Naive thymus-derived CD8-positive, alpha-beta T cell (primary cell): Measurements from ENCODE around the gene MMAA. TPM values are rescaled to one million over a fixed set of nuclear protein-coding genes. Genes with fewer than 3 reads are reported as not detected.
A peak's percentile ranks its signal among the peaks of the same experiment; 100 is the strongest.
"Not testable (repeated sequence)": the region's sequence is repeated elsewhere in the genome, so short reads cannot be mapped to it uniquely, and the experiment has no call there.

Source experiments
- ATAC-seq, 2 donors: fragments of 150-1000 bp; cut with Tn5 transposase in 1 of 2; sonication (Bioruptor Pico), chemical (Tn5 transposase) in 1 of 2; 1 replicate in 1 of 2; 2 replicates in 1 of 2; pipeline ENCODE4 v1.10.0; 2021; ENCODE audit warnings: mild to moderate bottlenecking in 2 of 2, moderate library complexity in 2 of 2
- POLR2A ChIA-PET: fragments of 350-600 bp; sonication (Branson Sonifier 250); formaldehyde crosslinking; loops from one replicate; lab custom pipeline; 2021; ENCODE audit warnings: antibody characterized with exemption; lab: Charles Lee
- DNase-seq, 10 donors: peaks; one replicate each; pipeline versions ENCODE4 v3.0.0 to v3.0.0-alpha.2; 2020 to 2022
- H3K27ac Mint-ChIP-seq, 10 donors: one replicate each; pipeline ENCODE4 v1.8.0; 2020 to 2022; ENCODE audit warnings: mild to moderate bottlenecking in 10 of 10, mixed read lengths in 10 of 10, moderate library complexity in 4 of 10, inconsistent platforms in 1 of 10
- H3K27me3 Mint-ChIP-seq, 5 donors: one replicate each; pipeline ENCODE4 v1.8.0; 2021 to 2022; ENCODE audit warnings: mixed read lengths in 5 of 5
- H3K36me3 Mint-ChIP-seq, 3 donors: one replicate each; pipeline ENCODE4 v1.8.0; 2020 to 2022; ENCODE audit warnings: mixed read lengths in 3 of 3, mild to moderate bottlenecking in 2 of 3, inconsistent platforms in 1 of 3
- H3K4me1 Mint-ChIP-seq, 4 donors: one replicate each; pipeline ENCODE4 v1.8.0; 2021 to 2022; ENCODE audit warnings: mixed read lengths in 4 of 4
- H3K4me3 Mint-ChIP-seq, 10 donors: one replicate each; pipeline ENCODE4 v1.8.0; 2020 to 2022; ENCODE audit warnings: mild to moderate bottlenecking in 10 of 10, mixed read lengths in 10 of 10, moderate library complexity in 6 of 10, inconsistent platforms in 1 of 10
- H3K9me3 Mint-ChIP-seq, 9 donors: one replicate each; pipeline ENCODE4 v1.8.0; 2020 to 2022; ENCODE audit warnings: mixed read lengths in 9 of 9, mild to moderate bottlenecking in 3 of 9, inconsistent platforms in 1 of 9, moderate library complexity in 1 of 9
- polyA plus RNA-seq, 3 donors: library from polyadenylated mRNA; unstranded; fragments of 300-500 nt; fragmentation: Illumina TruSeq; gene quantifications; one replicate each; pipeline ENCODE4 v1.2.3, GENCODE V29; 2021
- total RNA-seq, 8 experiments: library from RNA in 2 of 8; stranded (reverse) in 2 of 8; gene quantifications; one replicate each; pipeline ENCODE4 v1.2.3 and lab custom pipeline; 2021 to 2026

The MMAA gene
- total RNA-seq (10 to 100 TPM; 11.8 TPM), polyA plus RNA-seq (1 to 10 TPM; 8.0 to 10.0 (median 9.6) TPM), total RNA-seq (lab: John Stamatoyannopoulos, UW) (9.5 to 16.8 (median 13.0) reads per million in 6 experiments)

DNA sequence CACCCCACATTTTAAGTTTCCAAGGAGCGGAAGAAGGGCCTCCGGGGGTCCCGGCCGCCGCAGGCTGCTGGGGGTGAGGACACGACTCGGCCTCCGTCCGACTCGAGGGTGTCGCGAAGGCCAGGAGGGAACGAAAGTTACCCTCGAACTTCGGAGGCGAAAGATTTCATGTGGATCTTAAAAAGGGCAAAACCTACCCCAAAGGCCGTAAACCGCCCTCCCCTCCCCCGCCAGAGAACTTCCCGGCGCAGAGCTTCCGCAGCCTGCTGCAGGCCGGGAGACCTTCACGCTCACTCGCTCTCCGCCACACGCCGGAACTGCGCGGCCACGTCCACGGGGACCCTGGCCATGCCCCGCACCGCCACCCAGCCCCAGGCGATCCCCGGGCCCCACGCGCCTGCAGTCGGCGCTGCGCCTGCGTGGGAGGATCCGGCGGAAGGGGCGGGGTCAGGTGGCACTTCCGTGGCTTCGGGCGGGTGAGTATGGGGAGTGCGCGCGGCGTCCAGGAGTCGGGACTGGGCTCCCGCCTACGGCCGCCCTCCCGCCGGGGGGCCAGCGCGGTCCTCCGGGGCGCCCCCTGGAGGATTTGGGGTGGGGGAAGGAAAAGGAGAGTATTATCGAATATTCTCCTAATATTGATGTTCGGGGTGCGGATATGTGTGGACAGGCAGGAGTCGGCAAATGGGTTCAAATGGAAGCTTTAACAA lies at the start of gene MMAA:
Gene MMAA, plus strand, starts transcription at position 454 of the 707 bp plus-strand sequence. CDS start 19,755 bp downstream, outside the sequence.
- H3K4me1 Mint-ChIP-seq: peaks cover 14 to 49% (median 46%) of the 10 kb centered on the region in 4 donors
- POLR2A ChIA-PET: interaction anchor here (0.9 to 2.3 kb wide), 7 partner anchors 208 to 520 kb away, joined by 3 to 19 read pairs (median 5); partner anchors contain the start of genes ABCE1, ANAPC10, OTUD4 and ZNF827
- peak; percentile 89 to 96 (median 94) for DNase-seq

DNA sequence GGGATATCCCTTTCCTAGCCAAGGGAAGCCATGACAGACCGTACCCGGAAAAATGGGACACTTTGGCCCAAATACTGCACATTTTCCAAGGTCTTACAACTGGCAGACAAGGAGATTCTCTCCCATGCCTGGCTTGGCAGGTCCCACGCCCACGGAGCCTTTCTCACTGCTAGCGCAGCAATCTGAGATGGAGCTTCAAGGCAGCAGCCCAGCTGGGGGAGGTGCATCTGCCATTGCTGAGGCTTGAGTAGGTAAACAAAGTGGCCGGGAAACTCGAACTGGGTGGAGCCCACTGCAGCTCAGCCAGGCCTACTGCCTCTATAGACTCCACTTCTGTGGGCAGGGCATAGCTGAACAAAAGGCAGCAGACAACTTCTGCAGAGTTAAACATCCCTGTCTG lies 44.6 kb upstream of the MMAA start:
- DNase-seq, H3K27ac Mint-ChIP-seq, H3K4me3 Mint-ChIP-seq, H3K36me3 Mint-ChIP-seq, ATAC-seq, POLR2A ChIA-PET, H3K4me1 Mint-ChIP-seq: not testable (repeated sequence)
- H3K27me3 Mint-ChIP-seq: peaks cover 2 to 43% (median 14%) of the 10 kb centered on the region in 5 donors
- H3K9me3 Mint-ChIP-seq: peaks cover 0 to 16% (median 10%) of the 10 kb centered on the region in 9 donors

More for the DNA sequence above, at the start of gene MMAA:
- H3K4me3 Mint-ChIP-seq: peak within 1 kb of the TSS; percentile 95 to 99 (median 98)
- H3K27ac Mint-ChIP-seq: peak within 1 kb of the TSS; percentile 97 to 100 (median 99)
- H3K9me3 Mint-ChIP-seq: no peaks in the 10 kb centered on the region
- H3K36me3 Mint-ChIP-seq: peaks cover 0 to 8% (median 5%) of the 10 kb centered on the region in 3 donors
- peaks cover 0 to 6% (median 0%) of the 10 kb centered on the region in 5 donors for H3K27me3 Mint-ChIP-seq
- ATAC-seq: peak; percentile 93 to 94

DNA sequence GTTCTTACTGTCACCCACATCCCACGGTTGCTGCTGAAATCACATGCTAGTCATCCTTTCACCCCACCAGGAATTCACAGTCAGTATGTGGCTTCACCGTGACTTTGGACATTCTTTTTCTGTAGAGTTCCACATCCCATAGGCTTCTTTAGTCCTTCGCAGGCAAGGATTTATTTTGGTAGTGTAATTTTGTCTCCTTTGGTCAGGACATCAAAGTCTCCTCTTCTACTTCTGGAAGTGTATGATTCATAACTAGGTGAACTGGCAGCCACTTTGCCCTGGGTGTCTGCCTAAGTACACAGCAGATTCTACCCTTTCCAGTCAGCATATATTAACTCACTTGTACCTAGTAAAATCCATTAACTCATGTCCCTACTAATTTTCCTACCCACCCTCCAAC lies 38.3 kb upstream of the MMAA start:
- Mint-ChIP-seq H3K27me3 (peaks cover 1 to 24% (median 8%) of the 10 kb centered on the region in 5 donors), H3K4me1 (no peaks in the 10 kb centered on the region), H3K36me3 (no peaks in the 10 kb centered on the region), H3K27ac (no peak overlapping the region), H3K4me3 (no peak overlapping the region), H3K9me3 (peaks cover 0 to 12% (median 6%) of the 10 kb centered on the region in 9 donors)
- ATAC-seq: no peak
- POLR2A ChIA-PET: no interaction called here
- DNase-seq: no peak

DNA sequence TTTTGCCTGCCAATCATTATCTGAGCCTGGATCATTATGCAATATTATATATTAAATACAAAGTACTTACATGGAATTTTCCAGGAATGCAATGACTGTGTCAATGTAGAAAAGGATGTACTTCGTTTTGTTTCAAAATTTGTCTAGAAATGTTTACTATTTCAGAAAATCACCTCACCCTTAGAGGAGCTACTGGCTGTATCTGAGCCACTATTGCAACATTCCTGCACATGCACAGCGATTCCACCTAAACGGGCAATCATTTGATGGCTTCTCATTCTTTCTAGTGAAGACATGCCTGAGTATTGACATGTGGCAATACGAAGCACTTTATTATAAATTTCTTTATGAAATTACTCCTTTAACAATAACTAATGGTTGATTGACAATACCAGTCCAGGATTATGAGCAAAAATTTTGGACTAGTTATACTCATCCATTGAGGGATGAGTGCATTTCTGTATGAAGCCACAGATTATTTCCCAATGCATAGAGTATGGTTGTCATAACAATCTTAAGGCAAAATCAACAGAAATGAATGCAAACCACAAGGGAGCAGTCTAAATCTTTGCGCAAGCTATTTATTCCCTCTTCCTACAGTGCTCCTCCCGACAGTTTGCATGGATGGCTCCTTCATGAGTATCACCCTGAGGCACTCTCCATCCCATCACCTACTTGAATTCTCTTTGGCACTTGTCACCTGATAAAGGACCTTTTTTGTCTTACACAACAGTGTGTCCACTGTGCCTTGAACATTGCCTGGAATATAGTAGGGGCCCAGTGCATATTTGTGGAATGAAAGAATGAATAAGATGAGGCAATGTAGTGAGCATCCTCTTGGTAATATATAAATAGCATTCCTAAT lies 35.8 kb upstream of the MMAA start:
- Mint-ChIP-seq H3K27ac (no peak overlapping the region), H3K9me3 (peaks cover 0 to 12% (median 5%) of the 10 kb centered on the region in 9 donors), H3K36me3 (no peaks in the 10 kb centered on the region), H3K4me3 (no peak overlapping the region), H3K4me1 (no peaks in the 10 kb centered on the region), H3K27me3 (peaks cover 5 to 20% (median 8%) of the 10 kb centered on the region in 5 donors)
- ATAC-seq: no peak
- DNase-seq: no peak
- POLR2A ChIA-PET: no interaction called here

DNA sequence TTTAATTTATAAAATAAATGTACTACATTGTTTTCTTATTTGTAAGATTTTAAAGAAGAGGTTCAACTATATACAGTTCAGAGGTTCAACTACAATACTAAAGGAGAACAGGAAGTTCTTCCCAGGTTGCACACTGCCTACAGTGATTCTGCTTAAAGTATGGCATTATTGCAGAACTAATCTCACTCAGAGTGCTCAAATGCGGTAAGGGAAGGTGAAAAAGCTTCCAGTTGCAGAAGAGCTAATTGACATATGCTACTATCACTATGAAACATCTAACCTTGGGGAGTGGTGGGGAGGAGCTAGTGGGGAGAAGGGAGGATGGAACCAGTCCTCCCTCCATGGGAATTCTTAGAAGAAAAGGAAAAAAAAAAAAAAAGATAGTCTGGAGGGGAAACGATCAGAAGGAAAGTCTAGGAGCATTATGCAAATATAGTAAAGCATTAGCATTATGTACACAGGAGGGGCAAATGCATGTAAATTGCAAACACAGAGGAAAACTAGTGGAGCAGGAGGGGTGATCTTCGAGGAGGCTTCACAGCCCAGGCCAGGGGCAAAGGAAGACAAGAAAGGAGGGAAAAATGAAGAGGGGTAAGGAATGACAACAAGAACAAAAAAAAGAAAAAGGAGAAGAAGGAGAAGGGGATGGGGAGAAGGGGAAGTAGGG lies 32.0 kb upstream of the MMAA start:
- H3K4me3 Mint-ChIP-seq: no peak overlapping the region
- POLR2A ChIA-PET: no interaction called here
- DNase-seq: no peak
- ATAC-seq: no peak
- no peaks in the 10 kb centered on the region for H3K4me1 Mint-ChIP-seq
- H3K9me3 Mint-ChIP-seq: peaks cover 0 to 8% (median 1%) of the 10 kb centered on the region in 9 donors
- H3K36me3 Mint-ChIP-seq: peaks cover 0 to 4% (median 0%) of the 10 kb centered on the region in 3 donors
- no peak overlapping the region for H3K27ac Mint-ChIP-seq
- H3K27me3 Mint-ChIP-seq: peaks cover 8 to 20% (median 11%) of the 10 kb centered on the region in 5 donors

DNA sequence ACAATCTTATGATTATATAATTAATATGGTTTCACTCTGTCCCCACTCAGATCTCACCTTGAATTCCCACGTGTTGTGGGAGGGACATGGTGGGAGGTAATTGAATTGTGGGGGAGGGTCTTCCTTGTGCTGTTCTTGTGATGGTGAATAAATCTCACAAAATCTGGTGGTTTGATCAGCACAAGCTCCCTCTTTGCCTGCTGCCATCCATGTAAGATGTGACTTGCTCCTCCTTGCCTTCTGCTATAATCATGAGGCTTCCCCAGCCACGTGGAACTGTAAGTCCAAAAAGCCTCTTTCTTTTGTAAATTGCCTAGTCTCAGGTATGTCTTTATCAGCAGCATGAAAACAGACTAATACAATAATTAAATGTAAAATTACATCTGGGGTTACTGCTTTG lies 29.8 kb upstream of the MMAA start:
- H3K27me3 Mint-ChIP-seq: peaks cover 7 to 27% (median 11%) of the 10 kb centered on the region in 5 donors
- H3K27ac Mint-ChIP-seq, ATAC-seq, H3K36me3 Mint-ChIP-seq, H3K4me1 Mint-ChIP-seq, POLR2A ChIA-PET, H3K4me3 Mint-ChIP-seq, H3K9me3 Mint-ChIP-seq, DNase-seq: not testable (repeated sequence)

DNA sequence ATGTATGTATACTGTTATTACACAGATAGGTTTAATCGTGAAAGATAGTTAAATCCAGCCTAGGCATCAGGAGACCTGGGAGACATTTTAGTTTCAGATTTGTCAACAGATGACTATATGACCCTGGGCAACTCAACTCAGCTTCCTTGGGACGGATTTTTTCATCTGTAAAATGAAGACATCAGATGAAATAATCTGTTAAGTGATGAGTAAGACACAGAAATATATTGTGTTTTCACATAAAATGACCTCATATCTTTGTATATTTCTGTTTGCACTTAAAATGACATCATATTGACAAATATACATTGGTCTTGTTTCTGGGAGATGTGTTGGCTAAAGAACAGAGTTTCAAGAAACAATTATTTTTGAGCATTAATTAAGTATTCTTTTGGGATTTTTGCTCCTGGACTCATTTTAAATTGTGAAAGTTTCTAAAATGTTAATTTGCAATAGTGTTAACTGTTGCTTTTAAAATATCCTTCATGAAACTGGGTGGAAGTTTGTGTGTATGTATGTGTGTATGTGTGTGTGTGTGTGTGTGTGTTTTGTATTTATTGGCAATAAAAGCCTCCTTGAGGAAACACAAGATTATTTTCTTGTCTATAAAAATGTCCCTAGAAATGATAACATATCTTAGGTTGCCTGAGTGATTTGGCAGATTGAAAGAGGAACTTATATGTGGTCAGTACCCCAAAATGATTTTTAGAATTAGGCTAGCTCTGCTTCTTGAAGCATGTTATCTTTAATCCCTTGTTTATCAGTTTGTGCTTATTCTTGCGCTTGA lies 29.1 kb upstream of the MMAA start:
- DNase-seq (no peak), ATAC-seq (no peak)
- peaks cover 0 to 9% (median 3%) of the 10 kb centered on the region in 9 donors for H3K9me3 Mint-ChIP-seq
- peaks cover 0 to 4% (median 0%) of the 10 kb centered on the region in 3 donors for H3K36me3 Mint-ChIP-seq
- no peak overlapping the region for H3K27ac Mint-ChIP-seq
- H3K4me1 Mint-ChIP-seq: no peaks in the 10 kb centered on the region
- peaks cover 8 to 34% (median 14%) of the 10 kb centered on the region in 5 donors for H3K27me3 Mint-ChIP-seq
- no peak overlapping the region for H3K4me3 Mint-ChIP-seq
- POLR2A ChIA-PET: no interaction called here

DNA sequence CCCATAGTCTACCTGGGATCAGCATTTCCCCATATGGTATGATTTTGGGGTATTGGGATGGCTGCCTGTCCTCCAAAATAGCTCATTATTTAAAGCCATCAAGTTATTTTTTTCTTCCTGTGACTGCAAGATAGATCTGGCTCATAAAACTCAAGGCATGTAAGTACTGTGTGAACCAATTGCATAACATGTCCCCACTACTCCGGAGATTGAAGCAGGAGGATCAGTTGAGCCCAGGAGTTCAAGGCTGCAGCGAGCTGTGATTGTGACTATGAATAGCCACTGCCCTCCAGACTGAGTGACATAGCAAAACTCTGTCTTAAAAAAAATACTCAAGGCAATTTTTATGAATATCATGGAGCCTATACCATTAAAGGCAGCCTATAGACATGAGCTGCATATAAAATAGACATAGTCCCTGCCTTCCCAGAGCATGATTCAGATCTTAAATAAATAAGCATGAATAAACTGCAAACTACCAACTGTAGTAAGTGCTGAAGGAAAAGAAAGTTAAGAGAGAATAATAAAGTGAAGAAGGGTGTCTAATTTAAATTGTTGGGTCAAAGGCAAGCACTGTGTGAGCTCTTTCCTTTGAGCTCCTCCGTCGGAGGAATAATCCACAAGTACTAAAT lies 16.9 kb upstream of the MMAA start:
- Mint-ChIP-seq H3K4me3 (no peak overlapping the region), H3K27ac (no peak overlapping the region), H3K36me3 (peaks cover 0 to 17% (median 4%) of the 10 kb centered on the region in 3 donors), H3K4me1 (no peaks in the 10 kb centered on the region), H3K27me3 (peaks cover 0 to 19% (median 9%) of the 10 kb centered on the region in 5 donors), H3K9me3 (peaks cover 3 to 20% (median 15%) of the 10 kb centered on the region in 9 donors)
- no peak for ATAC-seq
- POLR2A ChIA-PET: no interaction called here
- DNase-seq: no peak

DNA sequence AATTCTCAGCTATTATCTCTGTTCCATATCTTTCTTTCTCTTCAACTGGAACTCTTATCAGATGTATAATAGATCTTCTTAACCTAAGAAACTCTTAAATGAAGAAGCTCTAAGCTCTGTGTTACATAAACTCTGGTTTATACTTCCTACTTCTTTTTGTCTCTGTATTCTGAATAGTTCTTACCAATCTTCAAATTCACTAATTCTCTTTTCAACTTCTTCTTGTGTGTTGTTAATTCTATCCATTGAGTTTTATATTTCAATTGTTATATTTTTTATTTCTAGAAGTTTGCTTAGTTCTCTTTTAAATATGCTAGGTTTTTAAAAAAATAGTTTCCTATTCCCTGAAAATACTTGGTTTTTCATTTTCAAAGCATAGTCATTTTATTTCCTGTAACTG lies 13.2 kb upstream of the MMAA start:
- DNase-seq (no peak), ATAC-seq (no peak)
- Mint-ChIP-seq H3K36me3 (peaks cover 0 to 17% (median 4%) of the 10 kb centered on the region in 3 donors), H3K27me3 (peaks cover 0 to 13% (median 2%) of the 10 kb centered on the region in 5 donors), H3K4me1 (no peaks in the 10 kb centered on the region), H3K27ac (no peak overlapping the region), H3K9me3 (peaks cover 3 to 20% (median 15%) of the 10 kb centered on the region in 9 donors), H3K4me3 (no peak overlapping the region)
- POLR2A ChIA-PET: no interaction called here

DNA sequence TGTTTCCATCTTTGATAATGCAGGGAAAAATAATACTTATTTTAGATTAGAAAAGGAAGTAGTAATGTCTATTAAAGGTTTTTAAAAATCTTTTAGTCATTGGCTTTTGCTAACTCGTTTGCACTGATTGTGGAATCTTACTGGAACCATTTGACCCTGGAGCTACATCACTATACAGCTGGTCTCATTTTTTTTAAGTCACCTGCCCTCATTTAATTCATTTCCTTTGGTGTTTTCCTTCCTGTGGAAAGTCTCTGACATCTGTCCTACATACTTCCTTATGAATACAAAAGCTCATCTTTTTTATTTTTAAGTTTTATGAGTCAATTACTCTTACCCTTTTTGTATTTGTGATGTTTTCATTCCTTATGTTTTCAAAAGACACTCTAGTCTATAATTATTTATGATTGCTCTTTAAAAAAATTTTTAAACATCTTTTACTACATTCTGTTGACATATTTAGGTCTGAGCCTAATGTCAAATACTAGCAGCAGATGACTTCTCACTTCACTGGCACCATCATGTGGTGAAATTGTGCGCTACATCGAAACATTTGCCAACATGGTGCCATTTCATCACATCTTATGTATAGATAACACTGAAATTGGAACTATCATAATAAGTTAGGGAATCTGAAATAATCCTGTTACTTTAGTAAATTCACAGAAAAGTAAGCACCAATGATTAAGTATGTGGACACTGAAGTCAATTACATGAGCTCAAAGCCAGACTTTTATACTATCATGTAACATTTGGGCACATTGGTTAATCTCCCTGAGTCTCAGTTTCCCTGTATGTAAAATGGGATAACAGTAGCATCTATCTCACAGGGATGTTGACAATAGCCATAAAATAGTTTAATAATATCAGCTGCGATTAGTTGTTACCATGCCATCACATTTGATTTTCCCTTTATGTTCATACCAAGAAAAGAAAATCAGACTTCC lies 9.4 kb upstream of the MMAA start:
- DNase-seq: peak; percentile 6 to 73 (median 44)
- Mint-ChIP-seq H3K36me3 (peaks cover 0 to 17% (median 4%) of the 10 kb centered on the region in 3 donors), H3K27ac (no peak overlapping the region), H3K4me1 (no peaks in the 10 kb centered on the region), H3K4me3 (no peak overlapping the region), H3K9me3 (peaks cover 3 to 20% (median 15%) of the 10 kb centered on the region in 9 donors), H3K27me3 (peaks cover 2 to 14% (median 5%) of the 10 kb centered on the region in 5 donors)
- POLR2A ChIA-PET: no interaction called here
- peak; percentile 71 to 80 for ATAC-seq
